HEK293T (cell line): ENCODE measurements around the gene RAB25.

Experiments
- CTCF ChIA-PET: fragments of 350-600 bp; formaldehyde crosslinking; extraction: SDS; loops from one replicate; lab custom pipeline; 2021; ENCODE audit warnings: antibody characterized with exemption, inconsistent platforms; lab: Yijun Ruan, JAX
- POLR2A ChIA-PET: fragments of 350-600 bp; formaldehyde crosslinking; extraction: SDS; loops from one replicate; lab custom pipeline; 2020; ENCODE audit warnings: antibody characterized with exemption, inconsistent platforms; lab: Yijun Ruan, JAX
- DNase-seq: peaks from one replicate; pipeline ENCODE4 v3.0.0; 2012; ENCODE audit warnings: mixed read lengths; ENCODE audit errors: extremely low spot score
- ARNT ChIP-seq: fragments of 450-650 bp; IDR thresholded peaks from 2 replicates; pipeline ENCODE4 v1.6.1; 2017; ENCODE audit warnings: mild to moderate bottlenecking
- BHLHE40 ChIP-seq: fragments of 450-650 bp; IDR thresholded peaks from 2 replicates; pipeline ENCODE4 v1.6.1; 2016; ENCODE audit warnings: mild to moderate bottlenecking, moderate library complexity, borderline replicate concordance
- CTBP1 ChIP-seq: fragments of 450-650 bp; IDR thresholded peaks from 2 replicates; pipeline ENCODE4 v1.6.1; 2016; ENCODE audit warnings: borderline replicate concordance
- ELF4 ChIP-seq: fragments of 450-650 bp; IDR thresholded peaks from 2 replicates; pipeline ENCODE4 v1.6.1; 2017; ENCODE audit warnings: antibody characterized with exemption
- FOXA1 ChIP-seq: fragments of 450-650 bp; IDR thresholded peaks from 2 replicates; pipeline ENCODE4 v1.6.1; 2016; ENCODE audit warnings: mild to moderate bottlenecking
- FOXK2 ChIP-seq: fragments of 450-650 bp; IDR thresholded peaks from 2 replicates; pipeline ENCODE4 v1.6.1; 2016; ENCODE audit warnings: mild to moderate bottlenecking
- FOXM1 ChIP-seq: fragments of 450-650 bp; IDR thresholded peaks from 2 replicates; pipeline ENCODE4 v1.6.1; 2017; ENCODE audit warnings: mild to moderate bottlenecking, borderline replicate concordance
- HDGF ChIP-seq: fragments of 450-650 bp; IDR thresholded peaks from 2 replicates; pipeline ENCODE4 v1.6.1; 2017; ENCODE audit warnings: antibody characterized with exemption, borderline replicate concordance
- L3MBTL2 ChIP-seq: fragments of 450-650 bp; conservative IDR thresholded peaks from 2 replicates; pipeline ENCODE4 v1.6.1; 2016; ENCODE audit warnings: mild to moderate bottlenecking
- LEF1 ChIP-seq: fragments of 450-650 bp; IDR thresholded peaks from 2 replicates; pipeline ENCODE4 v1.6.1; 2017; ENCODE audit warnings: mild to moderate bottlenecking, borderline replicate concordance
- NFRKB ChIP-seq: fragments of 450-650 bp; IDR thresholded peaks from 2 replicates; pipeline ENCODE4 v1.6.1; 2016; ENCODE audit warnings: mild to moderate bottlenecking, moderate library complexity
- PKNOX1 ChIP-seq: fragments of 450-650 bp; IDR thresholded peaks from 2 replicates; pipeline ENCODE4 v1.6.1; 2016
- SP1 ChIP-seq: fragments of 450-650 bp; IDR thresholded peaks from 2 replicates; pipeline ENCODE4 v1.6.1; 2017
- SUZ12 ChIP-seq: fragments of 450-650 bp; IDR thresholded peaks from 2 replicates; pipeline ENCODE4 v1.6.1; 2016; ENCODE audit warnings: mild to moderate bottlenecking
- TARDBP ChIP-seq: fragments of 450-650 bp; IDR thresholded peaks from 2 replicates; pipeline ENCODE4 v1.6.1; 2016
- ZNF384 ChIP-seq: fragments of 450-650 bp; IDR thresholded peaks from 2 replicates; pipeline ENCODE4 v1.6.1; 2016

The RAB25 gene

GRCh38 chr1:156073740-156074139 is 12.8 kb downstream of the RAB25 start:
- ChIA-PET POLR2A (interaction anchor here (1.2 to 1.3 kb wide), 4 partner anchors 20 to 214 kb away, joined by 3 to 4 read pairs (median 3); partner anchors contain the start of genes KHDC4, SYT11 and UBQLN4), CTCF (interaction anchor here (0.7 to 1.2 kb wide), 3 partner anchors 56 to 77 kb away, joined by 3 read pairs; no protein-coding TSS in a partner anchor)
- DNase-seq: no peak
- TF ChIP-seq PKNOX1 (no peak), SUZ12 (no peak)

GRCh38 chr1:156074661-156075060 is 13.7 kb downstream of the RAB25 start:
- TF ChIP-seq ZNF384: no peak
- no peak for TF ChIP-seq ELF4
- TF ChIP-seq HDGF: no peak
- no peak for TF ChIP-seq TARDBP
- no peak for TF ChIP-seq SP1
- TF ChIP-seq PKNOX1: no peak
- no peak for TF ChIP-seq FOXM1
- TF ChIP-seq NFRKB: no peak
- no peak for TF ChIP-seq ARNT
- TF ChIP-seq FOXA1: no peak
- TF ChIP-seq CTBP1: no peak
- ChIA-PET POLR2A (no interaction called here), CTCF (interaction anchor here (1.0 to 1.9 kb wide), 3 partner anchors 8 to 96 kb away, joined by 3 to 10 read pairs (median 4); no protein-coding TSS in a partner anchor)
- no peak for DNase-seq

- POLR2A ChIA-PET: no interaction called here
- CTCF ChIA-PET: interaction anchor here (1.0 to 1.9 kb wide), 3 partner anchors 8 to 96 kb away, joined by 3 to 10 read pairs (median 4); no protein-coding TSS in a partner anchor
- DNase-seq: no peak
- no peak for TF ChIP-seq CTBP1
- TF ChIP-seq SP1: no peak
- TF ChIP-seq ZNF384: no peak
- TF ChIP-seq ARNT: no peak
- TF ChIP-seq NFRKB: no peak
- no peak for TF ChIP-seq LEF1
- TF ChIP-seq TARDBP: no peak
- TF ChIP-seq L3MBTL2: no peak
- TF ChIP-seq BHLHE40: no peak
- no peak for TF ChIP-seq HDGF
- TF ChIP-seq PKNOX1: no peak
- no peak for TF ChIP-seq SUZ12
- TF ChIP-seq ELF4: no peak
- TF ChIP-seq FOXA1: no peak
- no peak for TF ChIP-seq FOXM1
Measured at GRCh38 chr1:156075162-156075561, 14.2 kb downstream of the RAB25 start.

GRCh38 chr1:156075775-156076204 is 14.8 kb downstream of the RAB25 start:
- CTCF ChIA-PET: interaction anchor here (1.0 to 1.9 kb wide), 3 partner anchors 9 to 97 kb away, joined by 3 to 10 read pairs (median 4); no protein-coding TSS in a partner anchor
- POLR2A ChIA-PET: interaction anchor here (0.5 to 1.2 kb wide), 3 partner anchors 9 to 269 kb away, joined by 3 to 4 read pairs (median 4); partner anchors contain the start of gene KHDC4

GRCh38 chr1:156076609-156077429 is 15.9 kb downstream of the RAB25 start:
- no peak for DNase-seq
- ChIA-PET CTCF (no interaction called here), POLR2A (interaction anchor here (1.2 kb wide), 1 partner anchor 142 kb away, joined by 4 read pairs; the partner anchor contains the start of gene KHDC4)
- TF ChIP-seq PKNOX1 (no peak), ZNF384 (no peak), FOXA1 (no peak), ARNT (no peak), TARDBP (no peak), NFRKB (no peak), ELF4 (no peak), BHLHE40 (no peak), SUZ12 (no peak), FOXK2 (no peak)

More at GRCh38 chr1:156075775-156076204, 14.8 kb downstream of the RAB25 start:
- DNase-seq: no peak
- no peak for TF ChIP-seq BHLHE40
- TF ChIP-seq FOXA1: no peak
- no peak for TF ChIP-seq SP1
- no peak for TF ChIP-seq FOXM1

- DNase-seq: no peak
- TF ChIP-seq TARDBP: no peak
- TF ChIP-seq FOXM1: no peak
- no peak for TF ChIP-seq PKNOX1
- no peak for TF ChIP-seq ZNF384
- TF ChIP-seq HDGF: no peak
- TF ChIP-seq FOXA1: no peak
- no peak for TF ChIP-seq FOXK2
- no peak for TF ChIP-seq ELF4
- no peak for TF ChIP-seq NFRKB
- no peak for TF ChIP-seq L3MBTL2
- no peak for TF ChIP-seq CTBP1
- no peak for TF ChIP-seq SP1
- TF ChIP-seq BHLHE40: no peak
- no peak for TF ChIP-seq ARNT
- no peak for TF ChIP-seq LEF1
- TF ChIP-seq SUZ12: no peak
- CTCF ChIA-PET: no interaction called here
- POLR2A ChIA-PET: no interaction called here
Measured at GRCh38 chr1:156077430-156077760, 16.4 kb downstream of the RAB25 start.
